Immature natural killer cell (primary cell): ENCODE data around the gene PCDHGA11. TPM values are rescaled to one million over a fixed set of nuclear protein-coding genes. Genes with fewer than 3 reads are reported as not detected.

Experiments
- polyA plus RNA-seq, 3 donors: library from polyadenylated mRNA; unstranded; fragments of 300-500 nt; fragmentation: Illumina TruSeq; gene quantifications; one replicate each; pipeline ENCODE4 v1.2.3, GENCODE V29; 2021

The PCDHGA11 gene
- polyA plus RNA-seq, 3 donors from 2014 or later = 0.11 TPM; not detected in 2

Other genes with a start within 250 kb of the PCDHGA11 start
- not detected for gene PCDHB7, start 248.4 kb upstream of the PCDHGA11 start, polyA plus RNA-seq
- not detected for gene PCDHB8, start 243.3 kb upstream of the PCDHGA11 start, polyA plus RNA-seq
- not detected for gene PCDHB16, start 238.7 kb upstream of the PCDHGA11 start, polyA plus RNA-seq
- gene PCDHB9, start 233.9 kb upstream of the PCDHGA11 start, polyA plus RNA-seq = not detected
- gene PCDHB10, start 228.7 kb upstream of the PCDHGA11 start, polyA plus RNA-seq = not detected
- not detected for gene PCDHB11, start 221.4 kb upstream of the PCDHGA11 start, polyA plus RNA-seq
- not detected for gene PCDHB12, start 212.3 kb upstream of the PCDHGA11 start, polyA plus RNA-seq
- not detected for gene PCDHB13, start 207.1 kb upstream of the PCDHGA11 start, polyA plus RNA-seq
- not detected for gene PCDHB14, start 197.7 kb upstream of the PCDHGA11 start, polyA plus RNA-seq
- gene PCDHB15, start 175.7 kb upstream of the PCDHGA11 start, polyA plus RNA-seq = under 1 TPM in 1 of 3 donors, not detected in 2; 0.16 TPM
- gene SLC25A2, start 117.0 kb upstream of the PCDHGA11 start, polyA plus RNA-seq = not detected
- 100 to 1,000 TPM; 136 to 191 (median 151) TPM for gene TAF7, start 100.3 kb upstream of the PCDHGA11 start, polyA plus RNA-seq
- gene PCDHGA1, start 90.5 kb upstream of the PCDHGA11 start, polyA plus RNA-seq = not detected
- gene PCDHGA2, start 82.3 kb upstream of the PCDHGA11 start, polyA plus RNA-seq = not detected
- under 1 TPM in 1 of 3 donors, not detected in 2; 0.11 TPM for gene PCDHGA3, start 77.2 kb upstream of the PCDHGA11 start, polyA plus RNA-seq
- not detected for gene PCDHGB1, start 71.0 kb upstream of the PCDHGA11 start, polyA plus RNA-seq
- gene PCDHGA4, start 66.0 kb upstream of the PCDHGA11 start, polyA plus RNA-seq = under 1 TPM in 2 of 3 donors, not detected in 1; 0.10 to 0.11 TPM
- gene PCDHGB2, start 61.1 kb upstream of the PCDHGA11 start, polyA plus RNA-seq = not detected
- not detected for gene PCDHGA5, start 56.9 kb upstream of the PCDHGA11 start, polyA plus RNA-seq
- gene PCDHGB3, start 50.8 kb upstream of the PCDHGA11 start, polyA plus RNA-seq = under 1 TPM in 2 of 3 donors, not detected in 1; 0.06 to 0.15 TPM
- not detected for gene PCDHGA6, start 47.2 kb upstream of the PCDHGA11 start, polyA plus RNA-seq
- not detected for gene PCDHGA7, start 38.3 kb upstream of the PCDHGA11 start, polyA plus RNA-seq
- under 1 TPM in 1 of 3 donors, not detected in 2; 0.13 TPM for gene PCDHGB4, start 33.4 kb upstream of the PCDHGA11 start, polyA plus RNA-seq
- under 1 TPM in 1 of 3 donors, not detected in 2; 0.07 TPM for gene PCDHGA8, start 28.4 kb upstream of the PCDHGA11 start, polyA plus RNA-seq
- gene PCDHGB5, start 23.1 kb upstream of the PCDHGA11 start, polyA plus RNA-seq = 1 to 10 TPM in 2 of 3 donors, under 1 TPM in 1; 0.36 to 2.1 (median 2.0) TPM
- gene PCDHGA9, start 18.3 kb upstream of the PCDHGA11 start, polyA plus RNA-seq = under 1 TPM in 1 of 3 donors, not detected in 2; 0.04 TPM
- 1 to 10 TPM in 1 of 3 donors, under 1 TPM in 1, not detected in 1; 0.38 to 1.9 TPM for gene PCDHGB6, start 13.0 kb upstream of the PCDHGA11 start, polyA plus RNA-seq
- under 1 TPM in 1 of 3 donors, not detected in 2; 0.43 TPM for gene PCDHGA10, start 8.1 kb upstream of the PCDHGA11 start, polyA plus RNA-seq
- under 1 TPM in 1 of 3 donors, not detected in 2; 0.13 TPM for gene PCDHGB7, start 3.4 kb upstream of the PCDHGA11 start, polyA plus RNA-seq
- under 1 TPM in 1 of 3 donors, not detected in 2; 0.25 TPM for gene PCDHGA12, start 9.5 kb downstream of the PCDHGA11 start, polyA plus RNA-seq
- 1 to 10 TPM in 1 of 3 donors, under 1 TPM in 2; 0.63 to 1.3 (median 0.77) TPM for gene PCDHGC3, start 54.9 kb downstream of the PCDHGA11 start, polyA plus RNA-seq
- gene PCDHGC4, start 64.0 kb downstream of the PCDHGA11 start, polyA plus RNA-seq = not detected
- gene PCDHGC5, start 68.0 kb downstream of the PCDHGA11 start, polyA plus RNA-seq = not detected
- gene DIAPH1, start 197.9 kb downstream of the PCDHGA11 start, polyA plus RNA-seq = 100 to 1,000 TPM; 108 to 187 (median 123) TPM
- gene HDAC3, start 215.8 kb downstream of the PCDHGA11 start, polyA plus RNA-seq = 100 to 1,000 TPM in 1 of 3 donors, 10 to 100 TPM in 2; 71.5 to 140 (median 80.6) TPM
- 1 to 10 TPM; 1.0 to 3.1 (median 1.5) TPM for gene RELL2, start 215.9 kb downstream of the PCDHGA11 start, polyA plus RNA-seq
- 10 to 100 TPM in 2 of 3 donors, 1 to 10 TPM in 1; 5.9 to 14.7 (median 10.9) TPM for gene FCHSD1, start 230.4 kb downstream of the PCDHGA11 start, polyA plus RNA-seq